HEK293 (cell line): Measurements from ENCODE around the gene ARRDC2.

Experiments used
- CTCF ChIA-PET: fragments of 350-600 bp; formaldehyde crosslinking; extraction: SDS; loops from one replicate; lab custom pipeline; 2021; ENCODE audit warnings: antibody characterized with exemption; lab: Yijun Ruan, JAX
- POLR2A ChIA-PET: fragments of 300-600 bp; formaldehyde crosslinking; extraction: SDS; loops from one replicate; lab custom pipeline; 2020; ENCODE audit warnings: antibody characterized with exemption, inconsistent platforms; lab: Yijun Ruan, JAX
- H3K27ac ChIP-seq: fragments of 200-500 bp; sonication (Bioruptor generic); 2 replicates; pipeline ENCODE4 v1.5.1; 2014; ENCODE audit warnings: low read depth, low read length, control low read depth, inconsistent platforms; ENCODE audit errors: extremely low read depth
- H3K36me3 ChIP-seq, 2 experiments: fragments of 200-500 bp in 1 of 2; sonication (Bioruptor generic) in 1 of 2; 1 replicate in 1 of 2; 2 replicates in 1 of 2; pipeline ENCODE4 v1.5.1; 2014 to 2017; ENCODE audit warnings: inconsistent platforms in 2 of 2, low read length in 2 of 2; ENCODE audit not compliant: control insufficient read depth in 2 of 2, insufficient read depth in 1 of 2
- H3K4me1 ChIP-seq: fragments of 200-500 bp; sonication (Bioruptor generic); 2 replicates; pipeline ENCODE4 v1.5.1; 2014; ENCODE audit warnings: mild to moderate bottlenecking, low read length, inconsistent platforms; ENCODE audit not compliant: control insufficient read depth, insufficient read depth
- H3K4me3 ChIP-seq: 2 replicates; pipeline ENCODE4 v1.5.1; 2011; ENCODE audit warnings: low read depth, mild to moderate bottlenecking, control low read depth, low read length, moderate library complexity
- H3K9me3 ChIP-seq: fragments of 200-500 bp; sonication (Bioruptor generic); 2 replicates; pipeline ENCODE4 v1.5.1; 2014; ENCODE audit warnings: low read depth, low read length, inconsistent platforms; ENCODE audit not compliant: control insufficient read depth, insufficient read depth
- HOXA7 ChIP-seq: sonication (generic); formaldehyde crosslinking; IDR thresholded peaks from 2 replicates; pipeline ENCODE4 v1.8.1; 2022; ENCODE audit warnings: missing genetic modification reagents, borderline replicate concordance
- KLF16 ChIP-seq: fragments of 450-650 bp; formaldehyde crosslinking; IDR thresholded peaks from 2 replicates; pipeline ENCODE4 v1.5.1; 2017; ENCODE audit warnings: missing biosample characterization, missing genetic modification characterization
- MYNN ChIP-seq: fragments of 450-650 bp; formaldehyde crosslinking; IDR thresholded peaks from 2 replicates; pipeline ENCODE4 v1.5.1; 2016; ENCODE audit warnings: missing biosample characterization, missing genetic modification characterization, borderline replicate concordance
- MZF1 ChIP-seq: fragments of 450-650 bp; formaldehyde crosslinking; IDR thresholded peaks from 2 replicates; pipeline ENCODE4 v1.5.1; 2017; ENCODE audit warnings: missing biosample characterization, missing genetic modification characterization, borderline replicate concordance
- SCRT2 ChIP-seq: fragments of 450-650 bp; formaldehyde crosslinking; IDR thresholded peaks from 2 replicates; pipeline ENCODE4 v1.5.1; 2016; ENCODE audit warnings: missing biosample characterization, missing genetic modification characterization
- SETDB1 ChIP-seq: IDR thresholded peaks from one replicate; pipeline ENCODE4 v1.6.1; 2017; ENCODE audit warnings: mild to moderate bottlenecking, low read length, moderate library complexity, mixed read lengths; ENCODE audit not compliant: insufficient read length
- ZBTB1 ChIP-seq: fragments of 450-650 bp; formaldehyde crosslinking; IDR thresholded peaks from 2 replicates; pipeline ENCODE4 v1.5.1; 2016; ENCODE audit warnings: missing biosample characterization, missing genetic modification characterization
- ZFP37 ChIP-seq: fragments of 450-650 bp; formaldehyde crosslinking; IDR thresholded peaks from 2 replicates; pipeline ENCODE4 v1.5.1; 2016; ENCODE audit warnings: missing biosample characterization, missing genetic modification characterization
- ZFP69B ChIP-seq: fragments of 450-650 bp; formaldehyde crosslinking; IDR thresholded peaks from 2 replicates; pipeline ENCODE4 v1.5.1; 2016; ENCODE audit warnings: missing biosample characterization, missing genetic modification characterization
- ZNF16 ChIP-seq: fragments of 450-650 bp; formaldehyde crosslinking; IDR thresholded peaks from 2 replicates; pipeline ENCODE4 v1.5.1; 2016; ENCODE audit warnings: low read depth, missing biosample characterization, missing genetic modification characterization
- ZNF600 ChIP-seq: fragments of 450-650 bp; formaldehyde crosslinking; IDR thresholded peaks from 2 replicates; pipeline ENCODE4 v1.5.1; 2016; ENCODE audit warnings: missing biosample characterization, missing genetic modification characterization
- ZNF629 ChIP-seq: fragments of 450-650 bp; formaldehyde crosslinking; IDR thresholded peaks from 2 replicates; pipeline ENCODE4 v1.5.1; 2017; ENCODE audit warnings: missing biosample characterization, missing genetic modification characterization
- TF ChIP-seq, protein P1 (sequence below): fragments of 450-650 bp; formaldehyde crosslinking; IDR thresholded peaks from 2 replicates; pipeline ENCODE4 v1.5.1; 2017; ENCODE audit warnings: missing biosample characterization, missing genetic modification characterization
- TF ChIP-seq, protein P2 (sequence below): fragments of 450-650 bp; formaldehyde crosslinking; IDR thresholded peaks from 2 replicates; pipeline ENCODE4 v1.5.1; 2016; ENCODE audit warnings: missing biosample characterization, missing genetic modification characterization
- TF ChIP-seq, protein P3 (sequence below): fragments of 450-650 bp; formaldehyde crosslinking; IDR thresholded peaks from 2 replicates; pipeline ENCODE4 v1.5.1; 2016; ENCODE audit warnings: missing biosample characterization, missing genetic modification characterization

The ARRDC2 gene

DNA sequence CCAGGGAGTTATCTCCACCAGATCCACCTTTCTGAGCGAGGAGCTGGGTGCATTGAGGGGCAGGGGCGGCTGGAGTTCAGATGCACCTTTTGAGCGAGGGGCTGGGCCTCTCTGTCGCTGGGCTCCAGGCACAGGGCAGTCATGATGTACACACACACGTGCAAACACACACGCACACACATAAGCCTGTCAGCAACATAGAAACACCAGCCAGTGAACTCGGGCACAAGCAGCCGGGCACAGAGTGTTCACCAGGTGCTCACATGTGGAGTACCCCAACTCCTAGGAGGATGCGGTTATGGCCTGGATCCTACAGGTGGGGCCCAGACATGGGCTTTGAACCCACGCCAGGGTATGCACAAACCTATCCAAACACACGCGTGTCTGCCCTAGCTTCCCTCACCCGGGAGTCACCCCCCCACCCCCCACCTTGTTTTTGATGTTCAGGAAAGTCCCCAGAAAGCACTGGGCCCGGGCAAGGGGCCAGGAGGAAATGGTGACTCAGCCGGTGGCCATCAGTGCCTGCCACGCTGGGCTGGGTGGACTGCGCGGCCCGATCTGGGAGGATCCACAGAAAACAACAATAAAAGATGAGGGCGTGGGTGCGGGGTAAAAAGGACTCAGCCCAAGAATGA lies 13.3 kb downstream of the ARRDC2 start:
- Histone ChIP-seq H3K27ac (no peak overlapping the region), H3K9me3 (no peaks in the 10 kb centered on the region), H3K36me3 (no peaks in the 10 kb centered on the region), H3K4me1 (no peaks in the 10 kb centered on the region), H3K4me3 (no peak overlapping the region)
- CTCF ChIA-PET = interaction anchor here (0.5 to 0.6 kb wide), 2 partner anchors 12 to 136 kb away, joined by 3 read pairs; no protein-coding TSS in a partner anchor
- TF ChIP-seq ZNF629 (tag by site-specific recombination) = no peak
- TF ChIP-seq, protein P1, sequence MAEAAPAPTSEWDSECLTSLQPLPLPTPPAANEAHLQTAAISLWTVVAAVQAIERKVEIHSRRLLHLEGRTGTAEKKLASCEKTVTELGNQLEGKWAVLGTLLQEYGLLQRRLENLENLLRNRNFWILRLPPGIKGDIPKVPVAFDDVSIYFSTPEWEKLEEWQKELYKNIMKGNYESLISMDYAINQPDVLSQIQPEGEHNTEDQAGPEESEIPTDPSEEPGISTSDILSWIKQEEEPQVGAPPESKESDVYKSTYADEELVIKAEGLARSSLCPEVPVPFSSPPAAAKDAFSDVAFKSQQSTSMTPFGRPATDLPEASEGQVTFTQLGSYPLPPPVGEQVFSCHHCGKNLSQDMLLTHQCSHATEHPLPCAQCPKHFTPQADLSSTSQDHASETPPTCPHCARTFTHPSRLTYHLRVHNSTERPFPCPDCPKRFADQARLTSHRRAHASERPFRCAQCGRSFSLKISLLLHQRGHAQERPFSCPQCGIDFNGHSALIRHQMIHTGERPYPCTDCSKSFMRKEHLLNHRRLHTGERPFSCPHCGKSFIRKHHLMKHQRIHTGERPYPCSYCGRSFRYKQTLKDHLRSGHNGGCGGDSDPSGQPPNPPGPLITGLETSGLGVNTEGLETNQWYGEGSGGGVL (tag by site-specific recombination) = peak; percentile 39; the same call in 1 of the 2 replicates
- no peak for TF ChIP-seq ZBTB1 (tag by site-specific recombination)
- TF ChIP-seq SCRT2 (tag by site-specific recombination) = peak; percentile 78
- TF ChIP-seq SETDB1 = no peak
- POLR2A ChIA-PET = no interaction called here

DNA sequence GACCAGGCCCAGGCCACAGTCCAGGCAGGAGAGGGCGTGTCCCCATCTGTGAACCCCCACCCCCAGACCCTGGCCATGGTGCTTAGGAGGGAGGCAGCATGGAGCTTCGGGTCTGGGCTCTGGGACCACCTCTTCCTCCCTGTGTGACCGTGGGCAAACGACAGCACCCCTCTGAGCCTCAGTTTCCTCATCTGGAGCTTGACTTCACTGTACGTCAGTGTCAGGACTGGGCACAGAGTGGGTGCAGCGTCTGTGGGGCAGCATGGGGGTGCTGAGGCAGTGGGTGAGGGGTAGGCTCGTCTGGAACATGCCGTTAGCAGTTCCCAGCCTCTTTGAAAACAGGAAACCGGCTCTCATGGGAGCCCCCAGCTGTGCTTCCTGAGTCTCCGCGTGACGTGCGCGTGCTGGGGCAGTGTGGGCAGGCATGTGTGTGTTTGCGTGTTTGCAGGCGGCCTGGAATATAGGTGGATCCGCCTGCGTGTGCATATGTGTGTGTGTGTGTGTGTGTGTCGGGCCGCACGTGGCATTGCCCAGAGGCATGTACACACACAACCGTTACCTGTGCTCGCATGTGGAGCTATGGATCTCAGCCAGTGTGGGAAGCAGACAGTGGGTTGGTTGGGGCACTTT lies 15.8 kb downstream of the ARRDC2 start:
- CTCF ChIA-PET = interaction anchor here (0.5 to 0.6 kb wide), 3 partner anchors 17 to 428 kb away, joined by 3 to 4 read pairs (median 3); no protein-coding TSS in a partner anchor
- no peaks in the 10 kb centered on the region for H3K36me3 ChIP-seq
- H3K4me3 ChIP-seq = no peak overlapping the region
- POLR2A ChIA-PET = interaction anchor here (0.7 to 1.4 kb wide), 2 partner anchors 15 to 171 kb away, joined by 3 read pairs; partner anchors contain the start of gene ARRDC2
- TF ChIP-seq ZNF600 (0 out of 2 replicates have a peak, but pooled peaks have one; percentile 11), KLF16 (tag by site-specific recombination) (no peak), MYNN (tag by site-specific recombination) (no peak)
- TF ChIP-seq, protein P2, sequence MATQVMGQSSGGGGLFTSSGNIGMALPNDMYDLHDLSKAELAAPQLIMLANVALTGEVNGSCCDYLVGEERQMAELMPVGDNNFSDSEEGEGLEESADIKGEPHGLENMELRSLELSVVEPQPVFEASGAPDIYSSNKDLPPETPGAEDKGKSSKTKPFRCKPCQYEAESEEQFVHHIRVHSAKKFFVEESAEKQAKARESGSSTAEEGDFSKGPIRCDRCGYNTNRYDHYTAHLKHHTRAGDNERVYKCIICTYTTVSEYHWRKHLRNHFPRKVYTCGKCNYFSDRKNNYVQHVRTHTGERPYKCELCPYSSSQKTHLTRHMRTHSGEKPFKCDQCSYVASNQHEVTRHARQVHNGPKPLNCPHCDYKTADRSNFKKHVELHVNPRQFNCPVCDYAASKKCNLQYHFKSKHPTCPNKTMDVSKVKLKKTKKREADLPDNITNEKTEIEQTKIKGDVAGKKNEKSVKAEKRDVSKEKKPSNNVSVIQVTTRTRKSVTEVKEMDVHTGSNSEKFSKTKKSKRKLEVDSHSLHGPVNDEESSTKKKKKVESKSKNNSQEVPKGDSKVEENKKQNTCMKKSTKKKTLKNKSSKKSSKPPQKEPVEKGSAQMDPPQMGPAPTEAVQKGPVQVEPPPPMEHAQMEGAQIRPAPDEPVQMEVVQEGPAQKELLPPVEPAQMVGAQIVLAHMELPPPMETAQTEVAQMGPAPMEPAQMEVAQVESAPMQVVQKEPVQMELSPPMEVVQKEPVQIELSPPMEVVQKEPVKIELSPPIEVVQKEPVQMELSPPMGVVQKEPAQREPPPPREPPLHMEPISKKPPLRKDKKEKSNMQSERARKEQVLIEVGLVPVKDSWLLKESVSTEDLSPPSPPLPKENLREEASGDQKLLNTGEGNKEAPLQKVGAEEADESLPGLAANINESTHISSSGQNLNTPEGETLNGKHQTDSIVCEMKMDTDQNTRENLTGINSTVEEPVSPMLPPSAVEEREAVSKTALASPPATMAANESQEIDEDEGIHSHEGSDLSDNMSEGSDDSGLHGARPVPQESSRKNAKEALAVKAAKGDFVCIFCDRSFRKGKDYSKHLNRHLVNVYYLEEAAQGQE = peak; percentile 78; the same call in 1 of the 2 replicates
- H3K9me3 ChIP-seq = no peaks in the 10 kb centered on the region
- no peak overlapping the region for H3K27ac ChIP-seq
- H3K4me1 ChIP-seq = no peaks in the 10 kb centered on the region

DNA sequence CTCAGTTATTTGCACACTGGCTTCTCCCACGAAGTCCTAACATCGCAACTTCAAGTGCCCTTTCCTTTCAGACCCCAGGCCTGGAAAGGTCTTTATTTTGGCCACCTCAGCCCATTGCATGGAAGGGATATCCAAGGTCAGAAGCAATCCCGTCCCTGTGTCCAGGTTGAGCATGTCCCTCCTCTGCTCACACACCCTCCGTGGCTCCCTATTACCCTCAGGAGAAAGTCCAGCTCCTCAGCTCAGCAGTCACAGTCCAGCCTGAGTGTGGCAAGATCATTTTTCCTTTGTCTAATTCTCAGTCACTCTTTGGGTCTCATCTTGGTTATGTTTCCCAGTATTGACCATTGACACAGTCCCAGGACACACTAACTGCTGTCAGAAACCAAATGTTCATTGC lies 19.2 kb downstream of the ARRDC2 start:
- Histone ChIP-seq H3K4me1 (no peaks in the 10 kb centered on the region; the same call in 1 of the 2 replicates), H3K9me3 (no peaks in the 10 kb centered on the region), H3K36me3 (no peaks in the 10 kb centered on the region), H3K27ac (no peak overlapping the region), H3K4me3 (no peak overlapping the region)
- ChIA-PET POLR2A (no interaction called here), CTCF (interaction anchor here (0.7 kb wide), 1 partner anchor 40 kb away, joined by 4 read pairs; no protein-coding TSS in a partner anchor)
- TF ChIP-seq ZFP69B (tag by site-specific recombination) (no peak), SETDB1 (no peak), HOXA7 (CRISPR knock-in tag) (no peak), MZF1 (tag by site-specific recombination) (no peak), ZNF16 (tag by site-specific recombination) (peak; percentile 97), ZFP37 (tag by site-specific recombination) (no peak)
- TF ChIP-seq, protein P3, sequence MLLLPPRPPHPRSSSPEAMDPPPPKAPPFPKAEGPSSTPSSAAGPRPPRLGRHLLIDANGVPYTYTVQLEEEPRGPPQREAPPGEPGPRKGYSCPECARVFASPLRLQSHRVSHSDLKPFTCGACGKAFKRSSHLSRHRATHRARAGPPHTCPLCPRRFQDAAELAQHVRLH (tag by site-specific recombination) = 0 out of 2 replicates have a peak, but pooled peaks have one; percentile 11
